Activated CD4-positive, alpha-beta T cell treated with anti-CD3 and anti-CD28 coated beads, Interleukin-2, amount 50 U/mL, for 4 hours (primary cell): Measurements from ENCODE around the gene IMPDH1.
A peak's percentile ranks its signal among the peaks of the same experiment; 100 is the strongest.

Experiments
- DNase-seq, 2 experiments: peaks; one replicate each; pipeline ENCODE4 v3.0.0-alpha.2; 2020

IMPDH1 gene

DNA sequence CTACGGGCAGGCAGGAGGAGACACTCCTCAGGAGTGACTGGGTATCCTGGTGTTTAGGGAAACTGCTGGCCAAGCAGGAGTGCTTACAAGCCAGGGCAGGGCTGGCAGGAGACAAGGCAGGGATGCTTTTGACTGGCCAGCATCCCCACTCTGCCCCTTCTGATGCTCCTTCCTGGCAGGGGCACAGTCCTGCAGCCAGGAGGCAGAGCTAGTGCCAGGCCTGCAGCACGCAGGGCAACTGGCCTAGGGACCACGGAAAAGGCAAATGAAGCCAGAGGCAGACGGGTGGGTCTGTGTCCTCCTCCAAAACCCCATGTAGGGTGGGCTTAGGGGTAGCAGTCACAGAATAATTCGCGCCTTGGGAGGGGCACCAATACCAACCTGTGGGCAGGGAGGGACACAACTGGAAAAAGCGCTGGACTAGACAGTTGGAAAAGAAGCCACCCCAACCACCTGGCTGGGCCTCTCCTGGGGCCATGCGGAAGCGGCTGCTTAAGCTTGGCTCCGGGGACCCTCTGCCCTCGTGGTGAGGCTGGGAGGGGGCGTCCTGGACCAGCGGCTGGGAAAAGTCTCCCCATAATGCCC lies 4.8 kb downstream of the IMPDH1 start:
- DNase-seq = no peak

DNA sequence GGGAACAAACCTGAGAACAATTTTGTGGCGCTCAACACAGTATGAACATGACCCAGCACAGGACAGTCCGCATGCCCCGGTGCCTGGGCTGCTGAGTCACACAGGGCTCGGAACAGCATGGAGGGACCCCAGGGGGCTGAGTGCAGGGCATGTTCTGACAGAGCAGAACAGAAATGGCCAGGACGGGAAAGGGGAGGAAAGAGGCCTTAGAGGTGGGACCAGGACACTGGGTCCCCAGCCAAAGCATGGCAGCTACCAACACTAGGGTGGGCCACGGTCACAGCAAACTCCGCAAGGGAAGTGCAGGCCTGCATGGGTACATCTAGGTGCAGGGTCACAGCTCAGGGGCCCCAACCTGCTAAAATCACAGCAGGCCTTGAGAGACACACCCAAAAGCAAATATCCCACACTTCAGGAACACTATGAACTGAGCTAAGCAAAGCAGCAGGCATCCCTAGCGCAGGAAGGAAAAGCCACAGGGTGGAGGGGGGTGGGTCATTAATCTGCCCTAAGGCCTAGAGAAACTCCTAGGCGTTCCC lies 5.6 kb downstream of the IMPDH1 start:
- no peak for DNase-seq

DNA sequence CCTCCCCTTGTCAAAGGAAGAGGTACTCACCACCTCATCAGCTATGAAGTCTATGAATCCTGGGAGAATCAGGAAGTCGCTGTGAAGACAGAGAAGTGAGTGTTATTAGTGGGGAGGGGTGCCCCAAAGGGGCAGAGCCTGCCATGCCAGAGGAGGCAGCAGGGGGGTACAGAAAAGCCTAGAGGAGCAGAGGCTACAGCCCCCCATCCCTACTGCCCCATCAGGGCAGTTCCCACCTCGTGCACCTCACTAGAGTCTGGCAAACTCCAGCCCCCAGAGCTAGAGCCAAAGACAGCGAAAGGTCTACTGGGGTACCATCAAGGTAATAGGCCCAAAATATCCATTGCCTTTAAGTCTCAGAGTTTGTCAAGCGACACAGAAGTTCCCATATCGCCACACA lies 6.1 kb downstream of the IMPDH1 start:
- no peak for DNase-seq

DNA sequence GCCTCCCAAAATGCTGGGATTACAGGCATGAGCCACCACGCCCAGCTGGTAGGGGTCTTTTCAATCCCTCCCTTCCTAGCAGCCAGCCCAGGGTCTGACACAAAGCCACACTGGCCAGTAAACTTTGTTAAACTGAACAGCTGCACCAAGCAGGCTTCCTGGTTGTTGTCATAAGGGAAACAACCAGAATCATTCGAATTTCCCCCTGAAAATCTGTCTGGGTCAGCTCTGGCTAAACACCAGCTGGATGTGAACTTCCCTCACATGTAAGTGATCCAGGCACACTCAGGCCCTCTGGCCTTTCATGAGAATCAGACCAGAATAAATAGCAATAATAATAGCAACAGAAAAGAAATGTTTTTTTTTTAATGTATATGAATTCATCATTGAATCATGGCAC lies 7.4 kb downstream of the IMPDH1 start:
- DNase-seq = no peak

DNA sequence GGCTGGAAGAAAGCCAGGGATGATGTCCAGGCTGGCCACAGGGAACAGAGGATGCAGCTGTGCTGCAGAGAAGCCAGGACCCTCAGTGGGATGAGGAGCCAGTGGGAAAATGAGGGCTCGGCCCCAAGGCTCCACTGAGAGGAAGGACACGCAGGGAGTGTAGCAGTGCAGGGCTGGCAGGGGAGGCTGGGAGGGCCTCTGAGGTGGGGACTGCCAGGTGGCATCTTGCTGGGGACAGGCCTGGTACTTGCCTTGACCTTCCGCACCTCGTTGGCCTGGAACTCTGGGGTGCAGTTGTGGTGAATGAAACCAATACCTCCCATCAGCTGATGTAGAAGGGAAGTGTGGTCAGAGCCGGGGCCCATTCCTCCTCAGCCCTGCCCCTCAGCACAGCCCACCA lies 9.2 kb downstream of the IMPDH1 start:
- DNase-seq = no peak

DNA sequence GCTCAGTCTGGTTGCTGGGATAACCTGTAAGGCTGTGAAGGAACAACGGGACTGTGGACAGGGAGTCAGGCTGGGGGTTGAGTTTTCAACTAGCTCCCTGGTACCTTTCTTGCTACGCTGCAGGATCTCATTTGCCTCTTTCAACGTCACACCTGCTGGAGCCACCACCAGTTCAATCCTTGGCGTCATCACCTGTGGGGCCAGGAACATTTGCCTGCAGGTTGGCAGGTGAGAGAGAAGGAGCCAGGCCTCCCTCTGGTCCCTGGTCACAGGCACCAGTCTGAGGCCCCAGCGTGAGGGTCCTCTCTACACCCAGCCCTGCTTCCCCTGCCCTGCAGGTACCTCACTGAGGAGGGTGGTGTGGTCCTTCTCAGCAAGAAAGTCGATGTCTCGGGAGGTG lies 9.8 kb downstream of the IMPDH1 start:
- no peak for DNase-seq

DNA sequence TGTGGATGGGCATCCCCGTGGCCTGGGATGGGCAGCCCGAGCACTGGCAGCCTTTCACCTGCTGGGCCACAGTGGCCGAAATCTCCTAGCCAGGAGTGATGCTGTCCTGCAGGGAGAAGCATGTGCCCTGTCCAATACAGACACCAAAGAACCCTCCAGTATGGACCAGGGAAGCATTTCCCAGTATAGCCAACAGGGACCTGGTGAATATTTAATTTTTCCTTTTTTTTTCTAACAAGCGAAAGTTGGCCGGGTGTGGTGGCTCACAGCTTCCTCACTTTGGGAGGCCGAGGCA lies 11.0 kb downstream of the IMPDH1 start:
- no peak for DNase-seq

DNA sequence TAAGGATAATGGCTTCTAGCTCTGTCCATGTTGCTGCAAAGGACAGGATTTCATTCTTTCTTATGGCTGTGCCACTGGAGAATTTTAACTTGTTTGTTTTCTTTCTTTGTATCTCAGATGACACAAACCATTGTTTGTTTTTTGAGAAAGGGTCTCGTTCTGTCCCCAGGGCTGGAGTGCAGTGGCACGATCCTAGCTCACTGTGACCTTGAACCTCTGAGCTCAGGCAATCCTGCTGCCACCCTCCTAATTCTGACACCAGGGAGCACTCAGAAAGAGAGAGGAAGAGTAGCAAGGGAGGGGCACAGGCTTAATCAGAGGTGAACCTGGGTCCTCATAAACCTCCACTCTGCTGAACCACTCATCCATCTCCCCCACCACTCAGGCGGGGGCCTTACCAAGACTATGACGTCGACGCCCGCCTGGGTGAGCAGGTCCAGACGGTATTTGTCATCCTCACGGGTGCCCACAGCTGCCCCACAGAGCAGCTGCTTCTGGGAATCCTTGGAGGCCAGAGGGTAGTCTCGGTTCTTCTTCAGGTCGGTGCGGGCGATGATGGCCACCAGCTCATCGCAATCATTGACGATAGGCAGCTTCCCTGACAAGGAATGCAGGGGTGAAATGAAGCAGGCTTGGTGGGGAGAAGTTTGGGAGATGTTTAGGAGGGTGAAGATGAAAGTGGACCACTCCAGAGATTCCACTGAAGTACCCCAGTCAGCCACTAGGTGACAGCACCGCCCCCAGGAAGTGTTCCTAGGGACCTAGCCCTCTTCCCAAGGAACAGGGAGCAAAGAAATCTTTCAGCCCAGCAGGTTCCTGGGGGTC lies 11.6 kb downstream of the IMPDH1 start:
- peak in 1 of 2 experiments; percentile 29 for DNase-seq

DNA sequence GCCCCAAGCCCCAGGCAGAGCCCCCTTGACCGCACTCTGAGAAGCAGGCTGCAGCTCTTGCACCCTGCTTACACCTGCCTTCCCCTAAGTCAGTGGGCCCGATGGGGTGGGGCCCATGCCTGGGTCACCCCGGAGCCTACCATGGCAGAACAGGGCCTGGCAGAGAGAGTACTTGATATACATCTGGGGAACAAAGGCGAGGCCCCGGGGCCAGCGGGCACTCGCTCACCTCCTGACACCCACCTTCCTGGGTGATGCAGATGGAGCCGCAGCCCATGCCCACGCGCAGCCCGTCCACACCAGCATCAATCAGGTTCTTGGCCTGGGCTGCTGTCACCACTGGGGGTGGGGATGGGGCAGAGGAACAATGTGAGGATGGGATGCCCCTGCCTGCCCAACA lies 13.4 kb downstream of the IMPDH1 start:
- DNase-seq = no peak

DNA sequence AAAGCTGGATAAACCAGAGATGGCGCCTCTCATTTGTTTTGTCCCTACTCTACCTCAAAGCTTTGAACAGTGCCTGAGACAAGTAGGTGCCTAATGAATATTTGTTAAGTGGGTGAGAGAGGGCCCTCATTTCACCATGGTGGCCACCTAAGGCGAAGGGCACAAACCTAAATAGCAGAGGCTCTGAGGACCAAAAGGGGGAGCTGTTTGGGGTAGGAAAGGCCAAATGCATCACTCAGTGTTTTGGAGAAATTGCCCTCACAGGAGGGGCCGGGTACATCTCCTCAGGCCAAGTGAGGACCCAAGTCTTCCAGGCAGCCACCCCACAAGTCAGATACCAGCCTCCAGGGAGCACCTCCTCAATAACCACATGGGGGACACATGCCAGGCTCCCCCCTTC lies 14.0 kb downstream of the IMPDH1 start:
- no peak for DNase-seq

DNA sequence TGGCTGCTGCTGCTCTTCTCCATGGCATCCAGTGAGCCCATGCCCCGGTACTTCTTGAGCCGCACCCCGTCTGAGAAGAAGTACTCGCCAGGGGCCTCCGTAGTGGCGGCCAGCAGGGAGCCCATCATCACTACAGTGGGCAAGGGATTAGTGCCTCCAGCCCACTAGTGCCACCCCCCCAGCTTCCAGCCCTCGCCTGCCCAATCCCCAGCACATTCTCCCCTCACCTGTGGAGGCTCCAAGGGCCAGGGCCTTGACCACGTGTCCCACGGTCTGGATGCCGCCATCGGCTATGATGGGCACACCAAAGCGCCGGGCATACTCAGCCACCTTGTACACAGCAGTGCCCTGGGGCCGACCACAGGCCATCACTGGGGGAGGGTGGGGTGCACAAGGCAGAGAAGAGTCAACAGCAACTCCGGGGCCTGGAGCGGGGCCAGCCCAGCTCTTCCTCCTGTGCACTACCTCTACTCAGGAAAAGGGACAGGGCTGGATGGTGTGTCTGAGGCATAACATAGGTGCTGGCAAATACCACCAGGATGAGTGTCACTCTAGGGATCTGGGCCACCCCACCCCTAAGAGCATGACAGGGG lies 14.8 kb downstream of the IMPDH1 start:
- DNase-seq = no peak

DNA sequence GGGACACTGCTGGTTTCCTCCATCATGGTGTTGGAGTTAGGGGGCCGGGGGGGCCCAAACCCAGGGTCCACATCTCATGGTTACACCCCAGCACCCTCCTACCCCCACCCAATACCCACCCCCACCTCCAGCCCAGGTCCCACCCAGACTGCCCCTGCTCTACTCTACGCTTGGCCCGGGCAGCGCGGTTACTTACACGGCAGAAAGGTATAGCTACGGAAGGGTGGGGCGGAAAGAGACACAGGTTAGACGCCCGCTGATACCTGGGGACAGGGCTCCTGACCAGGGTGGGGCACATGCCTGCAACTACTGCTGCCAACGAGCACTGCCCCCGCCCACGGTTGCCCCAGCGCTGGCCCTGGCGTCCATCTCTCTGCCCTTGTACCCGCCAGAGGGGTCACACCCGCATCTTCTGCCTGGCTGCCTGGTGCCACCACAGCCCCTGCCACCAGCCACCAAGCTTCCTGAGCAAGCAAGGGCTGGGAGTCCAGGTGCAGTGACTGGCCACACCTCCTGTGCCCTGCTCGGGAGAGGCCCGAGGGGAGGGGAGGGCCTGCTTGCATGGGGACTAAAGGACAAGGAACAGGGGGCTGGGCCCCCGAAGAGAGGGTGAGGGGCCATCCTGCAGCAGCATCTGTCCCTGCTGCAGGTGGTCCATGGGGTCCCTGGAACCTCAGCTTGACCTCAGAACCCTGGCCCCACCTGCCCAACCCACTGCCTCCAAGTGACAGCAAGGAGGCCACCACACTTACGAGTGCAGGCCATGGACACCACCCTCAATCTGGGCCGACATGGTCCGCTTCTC lies 16.1 kb downstream of the IMPDH1 start:
- no peak for DNase-seq

DNA sequence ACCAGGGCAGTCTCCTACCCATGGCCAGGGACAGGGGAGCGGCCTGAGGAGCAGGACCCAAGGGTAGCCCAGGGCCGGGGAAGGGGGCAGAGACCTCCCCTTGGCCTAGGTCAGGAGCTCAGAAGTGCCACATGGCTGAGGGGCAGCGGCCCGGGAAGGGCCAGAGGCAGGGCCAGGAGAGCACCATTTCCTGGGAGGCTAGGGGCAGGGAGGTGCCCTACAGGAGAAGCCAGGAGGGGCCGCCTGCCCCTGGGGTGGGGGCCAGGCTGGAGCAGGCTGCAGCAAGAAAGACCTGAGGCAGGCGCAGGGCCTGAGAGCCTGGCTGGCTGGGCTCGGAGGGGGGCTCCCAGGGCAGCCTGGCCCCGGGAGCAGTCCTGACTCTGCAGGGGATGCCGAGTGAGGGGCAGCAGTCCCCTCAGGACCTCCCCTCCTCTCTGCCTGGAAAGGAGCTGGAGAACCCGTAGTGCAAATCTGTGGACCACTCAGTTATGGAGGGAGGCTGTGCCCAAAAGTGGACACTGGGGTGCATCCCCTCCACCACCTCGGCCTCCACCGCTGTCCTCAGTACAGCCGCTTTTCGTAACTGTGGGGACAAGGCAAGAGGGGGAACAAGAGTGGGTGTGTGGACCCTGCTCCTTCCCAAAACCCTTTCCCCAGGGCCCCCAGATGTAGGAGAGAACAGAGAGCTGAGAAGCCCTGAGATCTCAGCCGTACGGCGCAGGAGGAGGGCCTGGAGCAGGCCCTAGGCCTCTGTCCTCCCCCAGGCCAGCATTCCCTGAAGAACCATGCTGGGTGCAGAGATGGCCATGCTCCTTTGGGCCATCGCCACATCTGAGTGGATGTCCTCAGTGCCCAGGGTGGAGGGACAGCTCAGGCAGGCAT lies 17.1 kb downstream of the IMPDH1 start:
- no peak for DNase-seq

DNA sequence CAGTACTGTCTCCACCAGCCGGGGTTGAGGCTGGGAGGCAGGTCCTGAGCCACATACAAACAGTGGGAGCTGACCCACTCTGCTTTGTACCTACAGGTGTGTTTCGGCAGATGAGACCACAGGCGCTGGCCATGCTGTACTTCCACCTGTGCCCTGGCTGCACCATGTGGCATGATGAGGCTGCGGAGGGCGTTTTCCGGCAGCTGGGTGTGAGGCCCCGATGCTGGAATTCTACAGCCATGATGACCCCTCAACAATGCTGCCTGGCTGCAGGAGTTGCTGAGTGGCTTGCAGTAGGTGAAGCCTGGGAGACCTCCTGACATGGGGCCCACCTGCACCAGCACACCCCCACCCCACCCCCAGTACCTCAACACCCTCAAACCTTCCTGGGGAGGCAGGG lies 18.0 kb downstream of the IMPDH1 start:
- no peak for DNase-seq

DNA sequence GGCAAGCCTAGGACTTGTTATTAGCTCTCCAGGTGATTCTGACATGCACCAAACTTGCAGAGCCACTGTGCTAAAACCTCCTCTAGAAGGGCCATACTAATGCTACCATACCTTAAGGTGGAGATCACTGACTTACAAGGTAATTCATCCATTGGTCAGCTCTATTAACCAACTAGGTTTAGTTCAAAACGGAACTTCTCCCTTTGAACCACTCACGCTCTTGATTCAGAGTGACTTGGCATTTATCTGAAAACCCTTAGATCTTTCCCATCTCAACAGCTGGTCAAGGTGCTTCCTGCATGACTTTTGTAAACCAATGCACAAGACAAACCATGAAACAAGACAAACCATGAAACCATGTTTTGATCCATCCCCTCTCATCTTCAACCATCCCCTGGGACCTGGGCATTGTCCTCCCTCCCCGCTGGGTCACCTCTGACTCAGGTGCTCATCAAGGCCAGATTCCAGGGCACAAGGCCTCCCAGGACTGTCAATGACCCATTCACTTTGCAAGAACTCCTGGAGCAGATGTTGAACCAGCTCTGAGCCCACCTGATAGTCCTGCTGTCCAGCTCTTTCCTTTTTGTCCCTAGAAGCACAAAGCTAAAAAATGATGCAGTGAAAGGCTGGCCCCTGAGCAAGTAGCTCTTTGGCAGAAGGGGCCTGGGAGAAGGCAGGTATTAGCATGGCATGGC lies 18.8 kb downstream of the IMPDH1 start:
- DNase-seq = no peak

DNA sequence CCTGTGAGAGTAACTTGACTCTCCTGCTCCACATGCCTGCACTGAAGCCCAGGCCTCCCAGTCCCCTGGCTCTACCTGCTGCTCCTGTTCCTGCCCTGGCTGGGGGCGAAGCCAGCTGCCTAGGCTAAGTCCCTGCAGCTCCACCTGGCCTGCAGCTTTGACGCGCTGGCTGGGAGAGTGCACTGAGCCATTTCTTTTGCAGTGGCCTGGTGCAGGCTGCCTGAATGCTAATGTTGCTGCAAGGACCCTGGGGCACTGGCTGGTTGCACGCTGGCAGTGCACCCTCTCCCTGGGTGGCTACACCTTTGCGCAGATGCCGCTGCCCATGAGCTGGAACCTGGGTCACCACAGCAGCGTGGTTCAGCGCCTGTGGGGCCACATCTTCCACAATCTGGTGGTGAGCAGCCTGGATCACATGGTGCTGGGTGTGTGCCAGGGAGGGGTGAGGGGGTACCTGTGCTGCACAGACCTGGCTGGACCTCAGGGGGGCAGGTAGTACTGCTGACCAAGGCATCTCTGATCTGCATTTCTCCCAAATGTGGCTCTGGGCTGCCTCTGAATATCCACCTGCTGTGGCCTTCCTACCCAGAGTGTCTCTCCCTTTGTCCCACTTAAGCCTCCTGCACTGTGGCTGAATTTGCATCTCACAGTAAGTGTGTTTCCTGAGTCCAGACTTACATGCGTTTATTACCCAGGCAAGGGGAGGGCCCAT lies 20.0 kb downstream of the IMPDH1 start:
- DNase-seq = no peak

DNA sequence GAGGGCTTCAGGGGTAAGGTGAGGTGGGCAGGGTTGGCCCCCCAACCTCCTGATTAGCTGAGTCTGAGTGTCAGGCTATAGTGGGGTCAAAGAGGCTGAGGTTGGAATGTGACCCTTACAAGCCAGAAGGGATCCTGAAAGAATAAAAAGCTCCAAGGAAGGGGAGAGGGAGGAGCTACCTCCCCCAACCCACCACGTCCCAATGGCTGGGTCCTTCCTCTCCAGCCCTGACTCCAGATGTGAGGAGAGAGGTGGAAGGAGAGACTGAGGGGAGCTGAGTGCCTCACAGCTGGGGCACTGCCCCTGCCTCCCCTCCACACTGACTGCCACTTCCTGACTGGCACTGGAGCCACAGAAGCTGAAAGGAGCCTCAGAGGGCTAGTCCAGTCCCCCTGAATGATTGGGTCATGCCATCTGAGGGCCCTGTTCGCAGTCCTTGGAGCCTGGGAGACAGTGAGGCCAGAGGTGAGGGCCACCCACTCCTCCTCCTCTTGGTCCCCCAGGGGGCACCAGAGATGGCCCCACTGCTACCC lies 20.6 kb downstream of the IMPDH1 start:
- DNase-seq = no peak

DNA sequence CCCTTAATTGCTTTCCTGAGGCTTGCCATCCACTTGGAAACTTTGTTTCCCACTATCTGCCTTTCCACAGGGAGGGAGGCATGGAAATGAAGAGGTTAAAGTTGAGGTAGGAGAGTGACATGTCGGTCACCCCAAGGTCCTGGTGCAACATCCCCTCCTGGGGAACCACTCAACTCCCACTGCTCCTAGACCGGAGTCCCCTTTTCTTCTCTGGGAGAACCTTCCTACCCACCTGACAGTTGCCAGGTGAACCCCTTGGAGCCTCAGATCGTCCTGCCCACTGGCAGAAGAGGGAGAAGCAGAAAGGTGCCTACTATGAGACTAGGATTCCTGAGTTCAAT lies 21.7 kb downstream of the IMPDH1 start:
- DNase-seq = no peak

DNA sequence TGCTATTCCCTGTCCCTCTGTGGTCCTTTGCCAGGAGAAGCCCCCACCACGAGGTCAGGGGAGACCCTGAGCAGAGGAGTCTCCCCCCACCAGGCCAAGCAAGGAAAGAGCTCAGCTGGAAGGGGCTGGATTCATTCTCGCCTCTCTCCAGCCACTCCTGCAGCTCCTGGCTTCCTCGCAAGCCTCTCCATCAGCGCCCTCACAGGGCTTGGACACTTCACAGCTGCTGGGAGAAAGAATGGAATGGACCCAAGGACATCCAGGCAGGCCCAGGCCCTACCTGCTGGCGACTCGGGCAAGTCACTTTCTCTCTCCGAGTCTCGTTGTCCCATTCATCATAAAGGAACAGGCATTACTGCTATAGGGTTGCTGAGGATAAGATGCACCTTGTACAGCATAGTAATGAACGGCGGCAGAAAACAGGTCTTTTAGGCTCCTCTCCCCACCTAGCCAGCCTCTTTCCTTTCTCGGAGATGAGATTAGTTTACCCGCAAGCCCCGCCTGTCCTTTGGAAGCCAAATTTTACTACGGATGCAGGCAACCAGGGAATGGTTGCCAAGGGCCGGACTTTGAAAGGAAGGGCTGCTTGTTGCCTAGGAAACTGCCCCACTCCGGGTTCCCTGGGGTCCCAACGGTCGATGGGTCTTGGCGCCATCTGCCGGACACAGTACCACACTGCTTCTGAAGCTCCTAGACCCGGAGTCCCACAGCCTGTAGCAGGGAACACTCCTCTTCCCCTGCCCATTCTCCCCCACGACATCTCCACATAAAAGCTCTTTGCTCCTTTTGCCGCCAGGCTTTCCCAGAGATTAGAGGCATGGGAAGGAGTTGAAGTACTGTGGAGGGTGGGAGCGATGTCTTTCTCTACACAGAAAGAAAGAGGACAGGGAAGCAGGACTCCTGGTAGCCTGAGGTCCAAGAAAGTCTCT lies 22.3 kb downstream of the IMPDH1 start:
- DNase-seq = peak; percentile 60 to 64
